H1 (cell line): Measurements from ENCODE around the gene NDUFS4.

Source experiments
- RXRA ChIP-seq: IDR thresholded peaks from 2 replicates; pipeline ENCODE4 v1.6.1; 2011; ENCODE audit warnings: low read depth, mild to moderate bottlenecking, low read length, moderate library complexity; ENCODE audit not compliant: insufficient read depth
- TBP ChIP-seq: IDR thresholded peaks from 2 replicates; pipeline ENCODE4 v1.6.1; 2011; ENCODE audit warnings: low read depth, low read length, improper control_type of control experiment
- YY1 ChIP-seq: IDR thresholded peaks from 2 replicates; pipeline ENCODE4 v1.6.1; 2011; ENCODE audit warnings: low read depth, mild to moderate bottlenecking, low read length
- TF ChIP-seq, protein P1 (sequence below), 3 experiments: IDR thresholded peaks; 1 replicate in 2 of 3; 2 replicates in 1 of 3; pipeline versions ENCODE4 v1.5.1 to v1.6.1; 2011; ENCODE audit warnings: low read length in 3 of 3, mild to moderate bottlenecking in 3 of 3, inconsistent platforms in 2 of 3, low read depth in 1 of 3, moderate library complexity in 1 of 3; ENCODE audit not compliant: insufficient read depth in 1 of 3; ENCODE audit errors: control extremely low read depth in 1 of 3

DNA sequence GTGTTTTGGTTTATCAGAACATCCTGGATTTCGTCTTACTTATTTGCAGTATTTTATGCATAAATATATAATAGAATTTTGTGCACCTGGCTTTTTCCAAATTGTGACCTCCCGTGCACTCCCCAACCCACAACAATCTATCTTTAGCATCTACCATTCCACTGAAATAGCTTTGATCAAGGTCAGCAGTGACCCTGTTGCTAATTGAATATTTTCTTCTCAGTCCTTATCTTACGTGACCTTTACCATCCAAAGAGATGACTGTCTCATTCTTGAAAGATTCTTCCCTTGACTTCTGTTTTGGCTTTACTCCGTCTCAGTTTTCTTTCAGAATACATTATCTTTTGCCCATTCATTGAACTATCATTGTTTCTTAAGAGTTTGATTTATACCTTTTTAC is 18.4 kb downstream of the NDUFS4 start:
- TF ChIP-seq, protein P1, sequence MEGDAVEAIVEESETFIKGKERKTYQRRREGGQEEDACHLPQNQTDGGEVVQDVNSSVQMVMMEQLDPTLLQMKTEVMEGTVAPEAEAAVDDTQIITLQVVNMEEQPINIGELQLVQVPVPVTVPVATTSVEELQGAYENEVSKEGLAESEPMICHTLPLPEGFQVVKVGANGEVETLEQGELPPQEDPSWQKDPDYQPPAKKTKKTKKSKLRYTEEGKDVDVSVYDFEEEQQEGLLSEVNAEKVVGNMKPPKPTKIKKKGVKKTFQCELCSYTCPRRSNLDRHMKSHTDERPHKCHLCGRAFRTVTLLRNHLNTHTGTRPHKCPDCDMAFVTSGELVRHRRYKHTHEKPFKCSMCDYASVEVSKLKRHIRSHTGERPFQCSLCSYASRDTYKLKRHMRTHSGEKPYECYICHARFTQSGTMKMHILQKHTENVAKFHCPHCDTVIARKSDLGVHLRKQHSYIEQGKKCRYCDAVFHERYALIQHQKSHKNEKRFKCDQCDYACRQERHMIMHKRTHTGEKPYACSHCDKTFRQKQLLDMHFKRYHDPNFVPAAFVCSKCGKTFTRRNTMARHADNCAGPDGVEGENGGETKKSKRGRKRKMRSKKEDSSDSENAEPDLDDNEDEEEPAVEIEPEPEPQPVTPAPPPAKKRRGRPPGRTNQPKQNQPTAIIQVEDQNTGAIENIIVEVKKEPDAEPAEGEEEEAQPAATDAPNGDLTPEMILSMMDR (IDR thresholded peaks at IDR 0.05; ENCODE audit: control extremely low read depth in 1 of 3, insufficient read depth in 1 of 3, low read depth in 1 of 3, low read length in 3 of 3) = no peak
- TF ChIP-seq YY1 (no peak), TBP (no peak), RXRA (no peak)
